ENCODE measurements around the gene FRMPD4.

Gene FRMPD4

GRCh38 chrX:12307961-12308360 is 169.7 kb downstream of the FRMPD4 start:
- DNase-seq = no peak

- DNase-seq = no peak
Observed at GRCh38 chrX:12308420-12308819, 170.1 kb downstream of the FRMPD4 start.

GRCh38 chrX:12309040-12309743 is 170.9 kb downstream of the FRMPD4 start:
- DNase-seq = no peak

- DNase-seq = no peak
Observed at GRCh38 chrX:12309744-12310076, 171.4 kb downstream of the FRMPD4 start.

DNA sequence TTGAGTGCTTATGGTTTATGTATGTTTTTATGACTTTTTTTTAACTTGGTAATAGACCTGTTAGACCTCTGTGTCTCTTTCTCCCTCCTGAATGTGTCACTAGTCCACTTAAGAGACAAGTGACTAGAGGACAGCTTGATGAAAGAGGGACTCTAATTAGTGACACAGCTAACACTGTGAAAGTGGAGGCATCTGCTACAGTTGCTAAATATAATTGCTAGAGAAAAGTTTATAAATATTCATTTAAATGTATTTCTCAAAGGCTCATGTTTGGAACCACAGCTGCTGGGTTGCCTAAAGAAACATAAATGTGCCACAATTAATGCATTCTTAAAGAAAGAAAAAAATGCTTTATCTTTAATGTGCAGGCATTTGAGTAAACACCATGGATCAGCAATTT is 176.4 kb downstream of the FRMPD4 start:
- no peak for DNase-seq

- no peak for DNase-seq
Observed at GRCh38 chrX:12315526-12315925, 177.3 kb downstream of the FRMPD4 start.

- no peak for DNase-seq
Observed at GRCh38 chrX:12319003-12319519, 180.8 kb downstream of the FRMPD4 start.

DNA sequence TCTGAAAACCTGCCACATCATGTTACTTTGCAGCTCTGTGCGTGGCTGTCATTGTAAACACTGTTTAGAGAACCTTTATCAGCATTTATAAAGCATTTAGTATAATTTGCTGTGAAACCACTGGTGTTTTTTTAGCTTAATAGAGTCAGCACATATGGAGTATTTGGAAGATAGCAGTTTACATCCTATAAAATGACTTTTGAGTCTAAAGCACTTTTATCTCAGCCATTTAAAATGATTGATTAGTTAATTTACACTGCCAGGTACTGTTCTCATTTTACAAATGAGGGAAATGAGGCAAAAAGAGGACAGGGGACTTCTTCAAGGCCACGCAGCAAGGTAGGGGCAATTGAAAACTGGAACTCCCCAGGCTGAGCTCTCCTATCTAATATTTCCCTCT is 181.7 kb downstream of the FRMPD4 start:
- DNase-seq = no peak

GRCh38 chrX:12322031-12322430 is 183.8 kb downstream of the FRMPD4 start:
- DNase-seq = no peak

DNA sequence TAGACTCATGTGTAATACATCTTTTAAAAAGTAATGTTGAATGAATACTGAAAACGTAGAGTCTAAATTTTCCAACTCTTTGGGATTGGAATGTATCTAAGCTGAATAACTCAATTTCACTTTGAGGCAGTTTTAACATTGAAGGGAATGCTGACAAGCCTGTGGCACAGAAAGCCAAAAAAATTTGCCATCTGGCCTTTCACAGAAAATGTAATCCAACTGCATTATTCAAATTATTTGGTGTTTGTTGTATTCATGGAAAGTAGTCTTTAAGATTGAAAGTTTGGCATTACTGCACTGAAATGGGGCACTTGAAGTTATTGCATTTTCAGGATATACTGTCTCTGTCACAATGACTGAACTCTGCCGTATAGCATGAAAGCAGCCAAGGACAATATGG is 186.9 kb downstream of the FRMPD4 start:
- DNase-seq = no peak

DNA sequence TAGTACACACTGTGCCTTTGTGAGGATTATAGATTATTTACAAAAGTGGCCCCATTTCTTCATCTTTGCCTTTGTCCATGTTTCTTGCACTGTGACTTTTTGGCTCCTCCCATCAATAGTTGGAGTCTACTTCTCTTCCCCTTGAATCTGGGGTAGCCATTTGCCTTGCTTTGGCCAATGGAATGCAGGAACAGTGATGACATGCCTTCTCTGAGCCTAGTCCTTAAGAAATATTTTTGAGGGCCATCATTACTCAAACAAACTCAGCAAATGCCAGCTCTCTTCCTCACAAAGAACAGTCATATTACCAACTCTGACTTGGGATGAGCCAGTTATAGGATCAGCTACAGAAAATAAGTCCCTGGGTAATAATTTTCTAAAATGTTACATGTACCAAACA is 189.6 kb downstream of the FRMPD4 start:
- DNase-seq = no peak

DNA sequence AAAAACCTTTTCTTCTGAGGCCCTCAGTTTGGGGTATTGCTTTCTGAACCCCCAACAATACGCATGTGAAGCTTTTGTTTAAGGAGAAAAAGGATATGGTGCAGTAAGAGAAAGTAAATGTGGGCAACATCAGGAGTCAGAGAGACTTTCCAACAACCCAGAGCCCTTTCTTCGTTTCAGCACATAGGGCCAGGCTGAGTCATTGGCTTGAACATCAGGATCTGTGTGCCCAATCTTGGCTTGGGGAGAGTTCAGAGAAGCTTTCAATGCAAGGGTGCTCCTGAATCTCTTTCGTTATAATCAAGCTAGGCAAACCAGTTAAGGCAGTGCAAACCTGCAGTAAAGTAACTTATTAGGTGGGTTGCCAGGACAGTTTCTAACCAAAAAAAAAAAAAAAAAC is 191.2 kb downstream of the FRMPD4 start:
- no peak for DNase-seq

GRCh38 chrX:12330841-12331240 is 192.6 kb downstream of the FRMPD4 start:
- no peak for DNase-seq

DNA sequence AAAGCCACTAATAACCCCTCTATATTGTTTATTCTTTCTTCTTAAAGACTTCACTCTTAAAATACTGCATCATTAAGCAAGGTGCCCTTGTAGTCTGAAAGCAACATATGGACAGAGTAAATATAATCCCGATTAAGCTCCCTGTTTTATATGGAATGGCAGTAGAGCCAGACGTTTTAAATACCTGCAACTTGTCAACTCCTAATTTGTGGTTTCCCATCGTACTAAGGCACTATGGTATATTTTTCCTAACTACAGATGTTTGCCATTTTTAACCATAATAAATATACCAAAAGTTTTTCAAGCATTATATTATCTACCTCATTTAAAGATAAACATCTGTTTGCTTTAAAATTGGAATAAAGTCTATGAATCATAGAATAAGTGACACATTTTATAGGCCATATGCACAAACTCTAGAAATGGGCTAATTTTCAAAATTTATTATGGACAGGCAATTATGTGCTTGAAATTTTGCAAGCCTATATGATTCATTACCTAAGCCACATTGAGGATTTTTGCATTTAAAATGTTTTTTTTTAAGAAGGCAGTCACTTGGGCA is 194.6 kb downstream of the FRMPD4 start:
- no peak for DNase-seq

DNA sequence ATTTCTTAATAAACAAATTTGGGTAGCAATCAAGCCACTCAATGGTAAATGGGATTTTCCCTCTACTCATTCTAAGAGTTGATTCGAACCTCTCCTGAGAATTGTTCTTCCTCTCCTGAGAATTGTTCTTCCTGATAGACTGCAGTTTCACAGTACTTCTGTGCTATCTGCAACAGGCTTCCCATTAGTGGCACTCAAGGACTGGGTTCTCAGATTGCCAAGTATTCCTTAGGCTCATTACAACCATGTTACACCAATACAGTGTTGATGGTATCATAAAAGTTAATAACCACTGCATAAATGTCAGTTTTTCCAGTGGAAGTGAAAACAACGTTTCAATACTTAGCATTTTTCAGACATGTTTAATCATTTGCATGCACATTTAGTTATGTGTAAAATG is 201.6 kb downstream of the FRMPD4 start:
- DNase-seq = no peak

- no peak for DNase-seq
Observed at GRCh38 chrX:12344954-12345353, 206.7 kb downstream of the FRMPD4 start.

- DNase-seq = no peak
Observed at GRCh38 chrX:12349201-12349600, 210.9 kb downstream of the FRMPD4 start.

- no peak for DNase-seq
Observed at GRCh38 chrX:12352922-12353321, 214.6 kb downstream of the FRMPD4 start.

DNA sequence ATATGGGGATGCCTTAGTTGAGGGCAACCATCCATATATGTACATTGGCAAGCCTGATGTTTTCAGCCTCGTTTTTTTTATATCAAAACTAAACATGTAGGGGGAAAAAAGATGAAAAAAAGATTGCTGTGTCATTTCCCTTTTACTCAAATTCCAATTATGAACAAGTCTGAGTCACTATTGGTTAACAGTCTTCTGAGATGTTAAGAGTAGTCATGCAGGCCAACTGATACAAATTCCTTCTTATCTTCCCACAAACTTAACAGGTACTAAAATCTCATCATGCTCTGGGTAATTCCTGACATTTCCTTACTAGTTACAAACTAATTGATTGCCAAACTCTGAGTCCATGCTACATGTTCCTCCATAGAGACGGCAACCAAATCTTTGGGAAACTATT is 222.1 kb downstream of the FRMPD4 start:
- no peak for DNase-seq

DNA sequence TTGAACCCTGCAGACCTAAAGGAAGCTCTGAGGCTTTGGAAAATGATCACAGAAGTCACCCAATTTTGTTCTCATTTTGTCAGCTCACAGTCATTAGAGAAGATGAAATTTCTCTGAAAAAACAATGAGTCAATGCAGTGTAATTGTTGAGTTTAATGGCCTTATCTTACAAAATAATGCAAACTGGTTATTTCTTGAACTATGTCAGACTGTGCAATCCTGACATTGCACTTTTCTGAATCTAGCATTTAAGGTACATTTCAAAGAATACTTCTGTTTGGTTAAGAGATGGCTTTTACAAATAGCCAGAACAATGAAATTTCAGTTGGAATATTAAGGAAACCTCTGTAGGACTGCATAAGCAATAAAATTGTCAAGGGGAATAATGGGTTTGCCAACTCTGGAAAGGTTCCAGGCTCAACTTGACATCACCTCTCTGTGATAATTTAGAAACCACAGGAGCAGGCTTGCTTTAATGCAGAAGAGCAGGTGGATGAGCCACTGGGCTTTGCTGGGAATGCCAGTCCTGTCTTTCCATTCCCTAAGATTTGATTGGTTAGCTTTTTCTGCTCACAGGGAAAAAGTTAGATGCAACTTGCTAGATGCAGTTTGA is 222.8 kb downstream of the FRMPD4 start:
- DNase-seq = no peak

DNA sequence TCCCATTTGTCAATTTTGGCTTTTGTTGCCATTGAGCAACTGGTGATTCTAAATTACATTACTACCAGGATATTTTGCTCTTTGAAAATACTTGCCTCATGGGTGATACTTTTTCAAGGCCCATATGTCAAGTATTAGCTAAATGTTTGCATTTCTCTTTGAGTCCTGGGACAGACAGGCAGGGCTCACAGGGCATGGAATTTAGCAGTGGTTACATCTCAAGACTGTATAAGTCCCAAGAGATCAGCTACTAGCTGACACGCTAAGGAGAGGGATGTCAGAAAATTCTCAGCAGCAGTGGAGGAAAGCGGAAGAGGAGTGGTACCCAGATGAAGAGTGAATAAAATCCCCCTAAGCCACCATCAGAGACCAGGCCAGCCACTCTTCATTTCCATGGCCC is 224.9 kb downstream of the FRMPD4 start:
- DNase-seq = no peak

- DNase-seq = no peak
Observed at GRCh38 chrX:12366440-12366839, 228.2 kb downstream of the FRMPD4 start.

GRCh38 chrX:12367254-12367653 is 229.0 kb downstream of the FRMPD4 start:
- DNase-seq = no peak

DNA sequence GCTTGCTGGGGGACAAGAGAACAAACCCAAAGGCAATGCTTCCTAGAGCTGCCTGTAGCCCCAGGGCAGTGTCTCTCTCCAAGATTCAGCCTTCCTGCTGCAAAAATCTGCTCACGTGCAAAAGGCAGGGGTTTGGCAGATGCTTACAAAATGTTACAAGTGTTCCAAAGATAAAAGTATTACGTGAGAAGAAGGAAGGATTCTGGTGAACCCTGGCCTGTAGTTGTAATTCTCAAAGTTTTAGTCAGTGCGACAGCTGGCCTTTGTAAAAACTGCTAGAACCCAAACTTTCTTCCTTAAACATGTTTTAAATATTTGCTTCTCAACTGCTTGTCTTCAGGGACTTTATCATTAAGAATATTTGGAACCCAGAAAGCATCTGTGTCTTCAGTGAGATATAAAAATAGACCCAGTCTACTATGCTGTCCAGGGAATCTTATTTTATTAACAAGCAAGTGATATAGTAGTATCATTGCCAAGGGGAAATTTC is 232.3 kb downstream of the FRMPD4 start:
- DNase-seq = no peak

Measured in activated CD4-positive, alpha-beta T cell treated with anti-CD3 and anti-CD28 coated beads for 4 hours (primary cell).